ENCODE results near the gene ALG12.

The ALG12 gene

GRCh38 chr22:49929994-49930575 lies 11.8 kb upstream of the ALG12 start:
- no peak for DNase-seq

- DNase-seq: no peak
Observed at GRCh38 chr22:49929211-49929979, 11.2 kb upstream of the ALG12 start.

- no peak for DNase-seq
Observed at GRCh38 chr22:49928555-49929210, 10.4 kb upstream of the ALG12 start.

- no peak for DNase-seq
Observed at GRCh38 chr22:49928185-49928495, 9.9 kb upstream of the ALG12 start.

GRCh38 chr22:49927483-49928184 lies 9.4 kb upstream of the ALG12 start:
- DNase-seq: no peak

- DNase-seq: no peak
Observed at GRCh38 chr22:49926916-49927315, 8.7 kb upstream of the ALG12 start.

- DNase-seq: no peak
Observed at GRCh38 chr22:49925525-49926128, 7.4 kb upstream of the ALG12 start.

GRCh38 chr22:49924113-49924833 lies 6.0 kb upstream of the ALG12 start:
- no peak for DNase-seq

- no peak for DNase-seq
Observed at GRCh38 chr22:49923445-49923844, 5.2 kb upstream of the ALG12 start.

GRCh38 chr22:49922926-49923325 lies 4.7 kb upstream of the ALG12 start:
- DNase-seq: no peak

GRCh38 chr22:49922484-49922883 lies 4.2 kb upstream of the ALG12 start:
- DNase-seq: no peak

GRCh38 chr22:49921508-49922278 lies 3.5 kb upstream of the ALG12 start:
- DNase-seq: no peak

GRCh38 chr22:49920859-49921258 lies 2.6 kb upstream of the ALG12 start:
- DNase-seq: no peak

- no peak for DNase-seq
Observed at GRCh38 chr22:49918911-49919881, 958 bp upstream of the ALG12 start.

- no peak for DNase-seq
Observed at GRCh38 chr22:49916831-49917230, 1.4 kb downstream of the ALG12 start.

- DNase-seq: no peak
Observed at GRCh38 chr22:49915610-49916009, 2.6 kb downstream of the ALG12 start.

- no peak for DNase-seq
Observed at GRCh38 chr22:49914256-49914655, 4.0 kb downstream of the ALG12 start.

- no peak for DNase-seq
Observed at GRCh38 chr22:49913446-49913845, 4.8 kb downstream of the ALG12 start.

- no peak for DNase-seq
Observed at GRCh38 chr22:49913026-49913425, 5.2 kb downstream of the ALG12 start.

- no peak for DNase-seq
Observed at GRCh38 chr22:49911881-49912625, 6.2 kb downstream of the ALG12 start.

Data from fibroblast of skin of back (primary cell).